H1 (cell line): Measurements from ENCODE around the gene DSG2. TPM values are rescaled to one million over a fixed set of nuclear protein-coding genes. Genes with fewer than 3 reads are reported as not detected.

Experiments
- CTCF ChIA-PET: fragments of 300-600 bp; sonication (Branson Sonifier 250); formaldehyde crosslinking; loops from one replicate; lab custom pipeline; 2021; ENCODE audit not compliant: partially characterized antibody; lab: Charles Lee
- POLR2A ChIA-PET: fragments of 300-600 bp; sonication (Branson Sonifier 250); formaldehyde crosslinking; loops from one replicate; lab custom pipeline; 2021; ENCODE audit warnings: inconsistent platforms; ENCODE audit not compliant: partially characterized antibody; lab: Charles Lee
- DNase-seq, 2 experiments: peaks; one replicate each; pipeline versions ENCODE4 v3.0.0 to v3.0.0-alpha.2; 2010 to 2022; ENCODE audit warnings: low spot score in 2 of 2, low read depth in 1 of 2, mixed read lengths in 1 of 2
- FAIRE-seq: peaks from 2 replicates; lab custom pipeline; 2011; peaks lifted over from hg19 to GRCh38; lab: Jason Lieb, UNC
- H2AFZ ChIP-seq: 2 replicates; pipeline ENCODE4 v1.8.1; 2012; ENCODE audit warnings: low read length, inconsistent platforms
- H2AK5ac ChIP-seq: 2 replicates; pipeline ENCODE4 v1.6.1; 2013; ENCODE audit warnings: low read depth, low read length
- H2BK120ac ChIP-seq: replicated peaks from 2 replicates; pipeline ENCODE3; 2013; ENCODE audit warnings: low read depth, low read length, inconsistent platforms
- H2BK12ac ChIP-seq: 2 replicates; pipeline ENCODE4 v1.6.1; 2013; ENCODE audit warnings: low read depth, low read length
- H2BK15ac ChIP-seq: 2 replicates; pipeline ENCODE4 v1.6.1; 2013; ENCODE audit warnings: low read length
- H2BK20ac ChIP-seq: 2 replicates; pipeline ENCODE4 v1.6.1; 2013; ENCODE audit warnings: low read length
- H2BK5ac ChIP-seq: 2 replicates; pipeline ENCODE4 v1.6.1; 2013; ENCODE audit warnings: low read depth, low read length
- H3K14ac ChIP-seq: 2 replicates; pipeline ENCODE4 v1.6.1; 2013; ENCODE audit warnings: inconsistent platforms; ENCODE audit not compliant: insufficient read length
- H3K18ac ChIP-seq: 2 replicates; pipeline ENCODE4 v1.6.1; 2013; ENCODE audit warnings: low read length; ENCODE audit errors: extremely low read depth
- H3K23ac ChIP-seq: 2 replicates; pipeline ENCODE4 v1.6.1; 2013; ENCODE audit warnings: inconsistent platforms; ENCODE audit not compliant: insufficient read length
- H3K23me2 ChIP-seq: 2 replicates; pipeline ENCODE4 v1.6.1; 2013; ENCODE audit warnings: low read depth, low read length
- H3K27ac ChIP-seq: 2 replicates; pipeline ENCODE4 v1.6.1; 2011; ENCODE audit warnings: low read depth, low read length, inconsistent platforms
- H3K27me3 ChIP-seq, 4 experiments: replicated peaks in 1 of 4; 1 replicate in 1 of 4; 2 replicates in 3 of 4; pipeline versions ENCODE4 v1.6.1 to v1.8.1; 2011 to 2013; ENCODE audit warnings: low read length in 3 of 4, mild to moderate bottlenecking in 3 of 4, inconsistent platforms in 2 of 4, mixed read lengths in 2 of 4, moderate library complexity in 1 of 4; ENCODE audit not compliant: control insufficient read depth in 3 of 4, insufficient read depth in 3 of 4; ENCODE audit errors: extremely low read depth in 1 of 4
- H3K36me3 ChIP-seq, 4 experiments: 2 replicates each; pipeline versions ENCODE4 v1.6.1 to v1.8.1; 2011 to 2013; ENCODE audit warnings: mild to moderate bottlenecking in 4 of 4, low read length in 3 of 4, moderate library complexity in 2 of 4, control low read depth in 1 of 4, inconsistent platforms in 1 of 4; ENCODE audit not compliant: insufficient read depth in 4 of 4, control insufficient read depth in 2 of 4
- H3K4ac ChIP-seq: replicated peaks from 2 replicates; pipeline ENCODE3; 2013; ENCODE audit warnings: low read length, low read depth, mixed read lengths, inconsistent platforms; ENCODE audit not compliant: insufficient read length
- H3K4me1 ChIP-seq, 4 experiments: replicated peaks in 1 of 4; 1 replicate in 1 of 4; 2 replicates in 3 of 4; pipeline versions ENCODE4 v1.6.1 to v1.8.1; 2011 to 2013; ENCODE audit warnings: low read length in 3 of 4, inconsistent platforms in 2 of 4, mixed read lengths in 1 of 4; ENCODE audit not compliant: insufficient read depth in 4 of 4, control insufficient read depth in 3 of 4
- H3K4me2 ChIP-seq, 2 experiments: 2 replicates each; pipeline versions ENCODE4 v1.6.1 to v1.8.1; 2011 to 2013; ENCODE audit warnings: low read depth in 2 of 2, low read length in 2 of 2, control low read depth in 1 of 2, inconsistent platforms in 1 of 2, mild to moderate bottlenecking in 1 of 2; ENCODE audit not compliant: insufficient read depth in 1 of 2
- H3K4me3 ChIP-seq, 4 experiments: fragments of 200-600, 300-600 bp in 1 of 4; sonication (generic), shearing (Covaris generic), sonication (Bioruptor Twin) in 1 of 4; 2 replicates each; pipeline versions ENCODE4 v1.5.1 to v1.8.1; 2011 to 2016; ENCODE audit warnings: low read length in 4 of 4, low read depth in 3 of 4, control low read depth in 2 of 4, inconsistent platforms in 2 of 4, mild to moderate bottlenecking in 2 of 4, mixed read lengths in 1 of 4, moderate library complexity in 1 of 4; ENCODE audit not compliant: insufficient read depth in 2 of 4; ENCODE audit errors: extremely low read depth in 1 of 4
- H3K56ac ChIP-seq: replicated peaks from 2 replicates; pipeline ENCODE3; 2013; ENCODE audit warnings: low read depth, mild to moderate bottlenecking, mixed read lengths, low read length, inconsistent platforms; ENCODE audit not compliant: insufficient read length
- H3K79me1 ChIP-seq: 2 replicates; pipeline ENCODE4 v1.6.1; 2013; ENCODE audit warnings: low read depth, low read length, control low read depth
- H3K79me2 ChIP-seq, 2 experiments: 2 replicates each; pipeline versions ENCODE4 v1.6.1 to v1.8.1; 2012 to 2013; ENCODE audit warnings: low read length in 2 of 2, mild to moderate bottlenecking in 2 of 2, inconsistent platforms in 1 of 2; ENCODE audit not compliant: insufficient read depth in 2 of 2, control insufficient read depth in 1 of 2
- H3K9ac ChIP-seq, 4 experiments: replicated peaks in 1 of 4; 1 replicate in 1 of 4; 2 replicates in 3 of 4; pipeline versions ENCODE4 v1.6.1 to v1.8.1; 2011 to 2013; ENCODE audit warnings: low read depth in 3 of 4, low read length in 3 of 4, control low read depth in 2 of 4, mild to moderate bottlenecking in 2 of 4, moderate library complexity in 2 of 4, inconsistent platforms in 1 of 4; ENCODE audit errors: extremely low read depth in 1 of 4
- H3K9me3 ChIP-seq, 2 experiments: 2 replicates each; pipeline versions ENCODE4 v1.6.1 to v1.8.1; 2012 to 2013; ENCODE audit warnings: mild to moderate bottlenecking in 2 of 2, moderate library complexity in 2 of 2, control low read depth in 1 of 2, inconsistent platforms in 1 of 2, low read depth in 1 of 2, low read length in 1 of 2, mixed read lengths in 1 of 2; ENCODE audit not compliant: insufficient read depth in 2 of 2
- H4K20me1 ChIP-seq, 2 experiments: replicated peaks in 1 of 2; 2 replicates each; pipeline versions ENCODE3 to v1.8.1; 2011 to 2013; ENCODE audit warnings: inconsistent platforms in 2 of 2, low read length in 2 of 2, mild to moderate bottlenecking in 1 of 2; ENCODE audit not compliant: insufficient read depth in 2 of 2, control insufficient read depth in 1 of 2
- H4K5ac ChIP-seq: 2 replicates; pipeline ENCODE4 v1.6.1; 2013; ENCODE audit warnings: low read length, low read depth, mixed read lengths, inconsistent platforms; ENCODE audit not compliant: insufficient read length
- H4K8ac ChIP-seq: 2 replicates; pipeline ENCODE4 v1.8.0; 2013; ENCODE audit warnings: mild to moderate bottlenecking, moderate library complexity, low read length, inconsistent platforms; ENCODE audit not compliant: insufficient read depth; ENCODE audit errors: extremely low read depth
- H4K91ac ChIP-seq: replicated peaks from 2 replicates; pipeline ENCODE3; 2013; ENCODE audit warnings: low read length, mixed read lengths, inconsistent platforms; ENCODE audit not compliant: insufficient read length
- BACH1 ChIP-seq: IDR thresholded peaks from 2 replicates; pipeline ENCODE4 v1.6.1; 2012; ENCODE audit warnings: low read length, improper control_type of control experiment
- CTCF ChIP-seq, 3 experiments: IDR thresholded peaks; 1 replicate in 2 of 3; 2 replicates in 1 of 3; pipeline versions ENCODE4 v1.5.1 to v1.6.1; 2011; ENCODE audit warnings: low read length in 3 of 3, mild to moderate bottlenecking in 3 of 3, inconsistent platforms in 2 of 3, low read depth in 1 of 3, moderate library complexity in 1 of 3; ENCODE audit not compliant: insufficient read depth in 1 of 3; ENCODE audit errors: control extremely low read depth in 1 of 3
- EGR1 ChIP-seq: IDR thresholded peaks from 2 replicates; pipeline ENCODE4 v1.6.1; 2011; ENCODE audit warnings: low read depth, low read length, borderline replicate concordance
- EZH2 ChIP-seq: fragments of 200-600 bp; sonication (generic); IDR thresholded peaks from 2 replicates; pipeline ENCODE4 v1.7.1; 2012; ENCODE audit warnings: low read depth, mild to moderate bottlenecking, moderate library complexity, low read length, inconsistent platforms; ENCODE audit not compliant: severe bottlenecking
- HDAC2 ChIP-seq, 2 experiments: fragments of 300-600 bp in 1 of 2; sonication (generic) in 1 of 2; IDR thresholded peaks; 2 replicates each; pipeline ENCODE4 v1.6.1; 2011 to 2012; ENCODE audit warnings: low read depth in 2 of 2, low read length in 2 of 2, mild to moderate bottlenecking in 2 of 2, moderate library complexity in 2 of 2, borderline replicate concordance in 1 of 2, inconsistent platforms in 1 of 2
- PHF8 ChIP-seq: fragments of 200-600 bp; sonication (generic); conservative IDR thresholded peaks from 2 replicates; pipeline ENCODE4 v1.7.1; 2012; ENCODE audit warnings: low read depth, mild to moderate bottlenecking, inconsistent platforms, low read length, moderate library complexity
- RAD21 ChIP-seq, 2 experiments: IDR thresholded peaks in 1 of 2; conservative IDR thresholded peaks in 1 of 2; 2 replicates each; pipeline ENCODE4 v1.6.1; 2011; ENCODE audit warnings: low read depth in 2 of 2, low read length in 2 of 2, improper control_type of control experiment in 1 of 2, inconsistent platforms in 1 of 2, mild to moderate bottlenecking in 1 of 2, moderate library complexity in 1 of 2
- RBBP5 ChIP-seq: IDR thresholded peaks from 2 replicates; pipeline ENCODE4 v1.7.1; 2012; ENCODE audit warnings: low read depth, mild to moderate bottlenecking, inconsistent platforms, low read length, moderate library complexity, borderline replicate concordance
- RXRA ChIP-seq: IDR thresholded peaks from 2 replicates; pipeline ENCODE4 v1.6.1; 2011; ENCODE audit warnings: low read depth, mild to moderate bottlenecking, low read length, moderate library complexity; ENCODE audit not compliant: insufficient read depth
- SIN3A ChIP-seq, 2 experiments: IDR thresholded peaks in 1 of 2; conservative IDR thresholded peaks in 1 of 2; 2 replicates each; pipeline ENCODE4 v1.6.1; 2011 to 2012; ENCODE audit warnings: low read length in 2 of 2, improper control_type of control experiment in 1 of 2, low read depth in 1 of 2, mild to moderate bottlenecking in 1 of 2
- SIX5 ChIP-seq: IDR thresholded peaks from 2 replicates; pipeline ENCODE4 v1.6.1; 2011; ENCODE audit warnings: mild to moderate bottlenecking, low read depth, low read length
- SP2 ChIP-seq: IDR thresholded peaks from 2 replicates; pipeline ENCODE4 v1.6.1; 2012; ENCODE audit warnings: mild to moderate bottlenecking, low read length, inconsistent platforms
- polyA plus RNA-seq, 7 experiments: library from polyadenylated mRNA; depleted of rRNA in 3 of 7; stranded (reverse) in 5 of 7; unstranded in 2 of 7; fragments of >200 nt in 5 of 7; fragments of 200-250 nt in 2 of 7; gene quantifications; 1 replicate in 5 of 7; 2 replicates in 1 of 7; 4 replicates in 1 of 7; pipeline versions ENCODE4 v1.2.1 to v1.2.3, GENCODE V29; 2011 to 2013; ENCODE audit warnings: missing spikeins in 2 of 7, mixed read lengths in 2 of 7
- total RNA-seq: library from RNA; stranded (reverse); fragmentation: NEBNext Ultra II Directional; extraction: Animal tissue kit (Norgen Biotek cat#: 25700); gene quantifications from 2 replicates; pipeline ENCODE4 v1.2.1, GENCODE V29; 2021

Gene DSG2
- total and polyA plus RNA-seq, 2 of the 8 experiments (the other 6 are each of a cell fraction or from before 2014, with no cell fraction given), result 60.1 to 144 TPM

GRCh38 chr18:31450409-31450808, 47.6 kb upstream of the DSG2 start:
- Histone ChIP-seq H3K56ac (no peak overlapping the region), H3K36me3 (no peaks in the 10 kb centered on the region), H3K18ac (no peak overlapping the region), H2BK12ac (no peak overlapping the region), H4K8ac (no peak overlapping the region), H3K79me2 (no peaks in the 10 kb centered on the region), H2AK5ac (no peak overlapping the region), H3K14ac (no peak overlapping the region), H3K79me1 (no peaks in the 10 kb centered on the region), H3K4me1 (peaks cover 0 to 3% (median 1%) of the 10 kb centered on the region in 4 experiments; a peak in 2 of 7 replicates), H3K4ac (no peak overlapping the region), H3K4me2 (no peak overlapping the region), H3K23me2 (no peaks in the 10 kb centered on the region), H2BK15ac (no peak overlapping the region), H3K9me3 (no peaks in the 10 kb centered on the region), H2BK5ac (no peak overlapping the region), H2BK120ac (no peak overlapping the region), H3K27me3 (no peaks in the 10 kb centered on the region), H3K23ac (no peak overlapping the region), H2AFZ (no peak overlapping the region), H4K91ac (no peak overlapping the region), H3K4me3 (no peak overlapping the region), H4K20me1 (no peaks in the 10 kb centered on the region), H4K5ac (no peak overlapping the region), H3K27ac (no peak overlapping the region), H2BK20ac (no peak overlapping the region), H3K9ac (no peak overlapping the region)
- DNase-seq (no peak), FAIRE-seq (no peak)
- ChIA-PET POLR2A (no interaction called here), CTCF (interaction anchor here (0.9 to 1.3 kb wide), 2 partner anchors 8 to 26 kb away, joined by 3 to 5 read pairs; no protein-coding TSS in a partner anchor)
- TF ChIP-seq RAD21 (IDR thresholded peaks at IDR 0.05 in 1 of 2, conservative IDR thresholded peaks at IDR 0.05 in 1 of 2; ENCODE audit: low read depth in 2 of 2, low read length in 2 of 2), result no peak
- no peak for TF ChIP-seq PHF8
- no peak for TF ChIP-seq CTCF (IDR thresholded peaks at IDR 0.05; ENCODE audit: control extremely low read depth in 1 of 3, insufficient read depth in 1 of 3, low read depth in 1 of 3, low read length in 3 of 3)
- TF ChIP-seq EZH2, result no peak
- no peak for TF ChIP-seq SIN3A (conservative IDR thresholded peaks at IDR 0.05 in 1 of 2, IDR thresholded peaks at IDR 0.05 in 1 of 2; ENCODE audit: low read depth in 1 of 2, low read length in 2 of 2)
- no peak for TF ChIP-seq RBBP5
- no peak for TF ChIP-seq SIX5
- no peak for TF ChIP-seq RXRA
- no peak for TF ChIP-seq SP2
- no peak for TF ChIP-seq HDAC2 (IDR thresholded peaks at IDR 0.05; ENCODE audit: borderline replicate concordance in 1 of 2, low read depth in 2 of 2, low read length in 2 of 2)
- TF ChIP-seq EGR1, result no peak
- TF ChIP-seq BACH1, result no peak
